Dermis blood vessel endothelial cell (primary cell): ENCODE results near the gene TSSC4. TPM values are rescaled to one million over a fixed set of nuclear protein-coding genes. Genes with fewer than 3 reads are reported as not detected.
"Not testable (repeated sequence)": the region's sequence is repeated elsewhere in the genome, so short reads cannot be mapped to it uniquely, and the experiment has no call there.

Experiments used
- DNase-seq: peaks from one replicate; pipeline ENCODE4 v3.0.0; 2010
- total RNA-seq: library from RNA; depleted of rRNA; stranded (reverse); fragments of >200 nt; gene quantifications from 2 replicates; pipeline ENCODE4 v1.2.3, GENCODE V29; 2014

The TSSC4 gene
- 56.6 and 87.6 TPM in 2 replicates for total RNA-seq

DNA sequence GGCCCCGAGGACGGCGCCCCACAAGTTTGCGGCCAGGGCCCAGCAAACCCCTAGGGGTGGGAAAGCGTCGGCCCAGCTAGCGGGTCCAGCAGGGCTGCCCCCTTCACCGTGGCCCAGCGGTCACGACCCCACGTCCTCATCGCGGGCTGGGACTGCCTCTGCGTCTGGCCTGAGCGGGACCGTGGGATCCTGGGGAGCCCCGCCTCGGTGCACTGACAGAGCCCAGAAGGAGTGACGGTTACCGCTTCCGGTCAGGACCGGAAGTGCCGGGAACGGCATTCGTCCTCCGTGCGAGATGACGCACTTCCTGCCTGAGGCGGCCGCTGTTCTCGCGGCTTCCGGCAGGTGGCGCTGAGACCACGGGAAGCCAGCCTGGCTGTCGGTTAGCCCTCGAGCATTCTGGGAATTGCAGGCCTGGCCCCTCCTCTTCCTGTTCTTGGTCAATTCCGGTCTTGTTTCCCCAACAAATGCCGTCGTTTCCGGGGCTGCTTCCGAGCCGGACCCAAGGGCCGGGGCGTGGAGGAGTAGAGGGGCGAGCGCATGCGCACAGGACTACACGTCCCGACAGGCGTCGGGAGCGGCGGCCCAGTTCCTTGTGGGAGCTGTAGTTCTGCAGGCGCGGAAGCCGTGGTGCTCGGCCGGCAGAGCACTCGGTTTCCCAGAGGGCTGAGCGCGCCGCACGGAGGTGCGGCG is at the start of gene TSSC4:
Gene TSSC4 (plus strand): TSS at position 682 of the 693 bp plus-strand sequence. CDS start 1,884 bp downstream, outside the sequence.
- DNase-seq: peak; percentile 100

DNA sequence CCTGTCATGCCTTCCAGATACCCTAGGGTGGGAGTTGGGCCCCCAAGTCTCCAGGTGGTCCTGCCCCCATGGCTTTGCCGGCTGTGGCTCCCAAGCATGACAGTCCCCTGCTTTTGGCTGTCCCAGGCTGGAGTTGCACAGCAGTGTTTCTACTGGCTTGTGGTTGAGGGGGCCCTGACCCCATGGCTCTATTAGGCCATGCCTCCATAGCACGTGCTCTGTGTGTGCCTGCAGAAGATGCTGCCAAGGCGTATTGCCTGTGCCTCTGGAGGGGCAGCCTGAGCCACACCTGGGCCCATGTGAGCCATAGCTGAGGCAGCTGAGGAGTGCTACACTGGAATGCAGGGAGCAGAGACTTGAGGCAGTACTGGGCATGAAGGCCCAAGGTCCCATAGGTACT is 48.8 kb upstream of the TSSC4 start:
- no peak for DNase-seq

- no peak for DNase-seq
Observed at GRCh38 chr11:2352420-2352819, 48.1 kb upstream of the TSSC4 start.

GRCh38 chr11:2355000-2355644 is 45.4 kb upstream of the TSSC4 start:
- DNase-seq: no peak

- no peak for DNase-seq
Observed at GRCh38 chr11:2357246-2357645, 43.3 kb upstream of the TSSC4 start.

DNA sequence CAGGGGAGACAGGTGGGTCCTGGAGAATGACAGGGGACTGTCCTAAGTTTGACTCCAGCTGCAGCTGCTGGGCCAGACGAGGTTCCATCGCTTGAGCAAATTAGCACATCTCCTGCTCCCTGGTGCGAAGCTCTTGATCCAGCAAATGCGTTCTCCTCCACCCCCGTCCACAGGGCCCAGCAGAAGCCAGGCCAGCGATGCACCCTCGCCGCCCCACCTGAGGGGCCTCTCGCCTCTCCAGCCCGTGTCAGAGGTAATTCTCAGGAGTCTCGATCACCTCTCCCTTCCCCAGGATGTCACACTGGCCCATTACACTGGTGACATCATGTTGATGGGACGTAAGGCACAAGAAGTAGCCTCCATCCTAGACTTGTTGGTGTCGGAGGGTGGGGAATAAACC is 42.9 kb upstream of the TSSC4 start:
- not testable (repeated sequence) for DNase-seq

DNA sequence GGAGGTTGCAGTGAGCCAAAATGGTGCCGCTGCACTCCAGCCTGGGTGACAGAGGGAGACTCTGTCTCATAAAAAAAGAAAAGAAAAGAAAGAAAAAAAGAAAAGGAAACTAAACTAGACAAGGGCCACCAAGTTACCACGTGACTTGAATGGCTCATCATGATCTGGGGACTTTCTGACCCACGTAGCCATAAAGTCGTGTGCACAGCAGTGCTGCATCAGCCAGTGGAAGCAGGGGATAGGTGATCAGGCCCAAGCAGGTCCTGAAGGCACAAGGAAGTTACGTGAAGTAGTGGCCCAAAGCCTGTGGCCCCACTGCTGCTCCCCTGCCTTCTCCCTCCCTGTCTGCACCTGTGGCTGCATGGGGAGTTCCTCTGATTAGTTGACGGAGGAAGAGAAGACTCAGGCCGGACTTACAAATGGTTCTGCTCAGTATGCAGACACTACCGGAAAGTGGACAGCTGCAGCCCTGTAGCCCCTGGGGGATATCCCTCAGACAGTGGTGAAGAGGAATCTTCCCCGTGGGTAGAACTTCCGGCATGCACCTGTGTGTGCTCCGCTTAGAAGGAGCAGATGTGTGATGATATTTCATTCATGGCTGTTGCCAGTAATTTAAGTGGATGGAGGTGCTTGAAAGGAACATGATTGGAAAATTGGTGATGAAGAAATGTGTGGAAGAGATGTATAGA is 41.7 kb upstream of the TSSC4 start:
- DNase-seq: no peak

DNA sequence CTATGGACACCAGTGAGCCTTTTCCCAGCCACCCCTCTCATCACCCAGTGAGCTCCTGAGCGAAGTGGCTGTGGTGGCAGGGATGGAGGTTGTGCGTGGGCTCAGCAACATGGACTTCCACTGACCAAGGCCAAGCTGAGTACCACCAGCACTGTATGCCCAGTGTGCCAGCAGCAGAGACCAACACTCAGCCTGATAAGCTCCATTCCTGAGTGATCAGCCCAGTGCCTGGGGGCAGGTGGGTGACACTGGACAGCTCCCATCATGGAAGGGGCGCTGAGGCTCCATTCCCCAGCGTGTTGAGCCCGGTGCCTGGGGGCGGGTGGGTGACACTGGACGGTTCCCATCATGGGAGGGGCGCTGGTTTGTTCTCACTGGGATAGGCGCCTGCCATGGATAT is 41.0 kb upstream of the TSSC4 start:
- no peak for DNase-seq

- no peak for DNase-seq
Observed at GRCh38 chr11:2360081-2360642, 40.4 kb upstream of the TSSC4 start.

- DNase-seq: no peak
Observed at GRCh38 chr11:2361565-2361964, 39.0 kb upstream of the TSSC4 start.

DNA sequence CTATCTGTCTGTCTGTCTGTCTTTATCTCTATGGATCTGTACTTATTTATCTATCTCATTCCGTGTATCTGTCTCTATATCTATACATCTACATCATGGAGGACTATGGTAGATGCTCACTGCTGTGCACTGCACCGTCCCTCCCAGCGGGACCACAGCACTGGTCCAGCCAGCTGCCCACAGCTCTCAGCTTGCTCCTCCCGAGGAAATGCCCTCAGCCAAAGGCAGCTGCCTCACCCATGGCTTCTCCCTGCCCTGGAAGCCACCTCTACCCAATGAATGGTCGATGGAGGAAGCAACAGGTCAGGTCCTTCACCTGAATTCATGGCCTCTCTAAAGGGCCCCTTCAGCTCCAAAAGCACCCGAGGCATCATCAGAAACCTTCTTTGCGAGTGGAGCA is 38.1 kb upstream of the TSSC4 start:
- DNase-seq: no peak

GRCh38 chr11:2363130-2363529 is 37.4 kb upstream of the TSSC4 start:
- DNase-seq: no peak

GRCh38 chr11:2363577-2364370 is 36.8 kb upstream of the TSSC4 start:
- DNase-seq: no peak

- not testable (repeated sequence) for DNase-seq
Observed at GRCh38 chr11:2364386-2364785, 36.2 kb upstream of the TSSC4 start.

DNA sequence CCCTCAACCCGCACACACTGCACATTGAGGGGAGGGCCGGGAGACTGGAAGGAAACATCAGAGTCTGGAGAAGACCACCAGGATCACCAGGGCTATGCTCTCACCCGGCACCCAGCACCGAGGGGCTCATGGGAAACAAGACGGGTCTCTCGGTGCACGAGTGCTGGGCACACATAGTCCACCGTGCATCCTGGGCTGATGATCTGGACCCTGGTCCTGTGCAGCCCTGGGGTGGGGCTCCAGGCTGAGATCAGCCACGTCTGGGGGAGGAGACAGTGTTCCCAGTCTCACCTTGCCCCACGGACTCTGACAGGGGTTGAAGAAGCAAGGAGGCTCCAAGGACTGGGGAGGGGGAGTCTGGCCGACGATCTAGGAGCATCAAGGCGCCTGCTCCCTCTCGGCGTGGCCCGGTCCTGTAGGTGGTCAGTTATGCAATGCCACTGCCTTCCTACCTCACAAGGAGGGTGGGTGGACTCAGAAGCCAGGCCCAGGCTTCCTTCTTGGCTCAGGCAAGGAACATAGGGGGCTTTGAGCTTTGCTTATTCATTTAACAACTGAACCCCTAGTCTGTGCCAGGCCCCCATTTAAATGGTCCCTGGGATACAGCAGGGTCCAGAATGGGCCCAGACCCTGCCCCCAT is 34.9 kb upstream of the TSSC4 start:
- no peak for DNase-seq

- no peak for DNase-seq
Observed at GRCh38 chr11:2366276-2366675, 34.3 kb upstream of the TSSC4 start.

GRCh38 chr11:2366733-2367132 is 33.8 kb upstream of the TSSC4 start:
- no peak for DNase-seq

DNA sequence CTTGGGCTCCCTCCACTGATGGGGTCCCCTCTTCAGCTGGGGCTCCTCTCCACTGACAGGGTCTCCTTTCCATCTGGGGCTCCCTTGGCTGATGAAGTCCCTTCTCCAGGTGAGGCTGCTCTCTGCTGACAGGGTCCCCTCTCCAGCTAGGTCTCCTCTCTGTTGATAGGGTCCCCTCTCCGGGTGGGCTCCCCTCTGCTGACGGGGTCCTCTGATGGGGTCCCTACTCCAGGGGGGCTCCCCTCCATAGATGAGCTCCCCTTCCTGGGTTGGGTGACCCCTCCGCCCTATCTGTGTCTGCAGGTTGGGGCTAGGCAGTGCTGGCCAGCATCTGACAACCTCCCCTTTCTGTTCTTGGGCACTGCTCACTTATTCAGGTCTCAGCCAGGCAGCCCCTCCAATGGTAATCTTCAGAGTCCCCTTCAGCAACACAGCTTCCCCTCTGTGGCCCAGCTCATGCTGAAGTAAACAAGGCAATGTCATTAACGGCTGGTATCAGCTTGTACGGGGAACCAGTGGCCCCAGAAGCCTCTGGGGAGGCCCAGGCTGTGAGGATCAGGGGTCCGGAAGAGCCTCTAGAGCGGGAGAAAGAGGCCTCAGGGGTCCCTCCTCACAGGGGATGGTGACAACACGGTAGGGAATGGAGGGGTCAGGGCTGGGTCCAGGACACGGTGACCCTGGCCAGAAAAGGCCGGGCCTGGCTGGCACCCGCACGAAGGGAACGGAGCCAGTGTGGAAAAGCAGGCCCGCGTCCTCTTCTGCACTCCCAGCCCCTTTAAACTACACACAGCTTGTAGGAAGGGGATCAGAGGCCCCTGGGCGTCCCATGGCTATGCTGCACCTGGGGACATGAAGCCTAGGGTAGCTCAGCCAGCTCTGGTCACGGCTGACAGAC is 33.0 kb upstream of the TSSC4 start:
- no peak for DNase-seq

DNA sequence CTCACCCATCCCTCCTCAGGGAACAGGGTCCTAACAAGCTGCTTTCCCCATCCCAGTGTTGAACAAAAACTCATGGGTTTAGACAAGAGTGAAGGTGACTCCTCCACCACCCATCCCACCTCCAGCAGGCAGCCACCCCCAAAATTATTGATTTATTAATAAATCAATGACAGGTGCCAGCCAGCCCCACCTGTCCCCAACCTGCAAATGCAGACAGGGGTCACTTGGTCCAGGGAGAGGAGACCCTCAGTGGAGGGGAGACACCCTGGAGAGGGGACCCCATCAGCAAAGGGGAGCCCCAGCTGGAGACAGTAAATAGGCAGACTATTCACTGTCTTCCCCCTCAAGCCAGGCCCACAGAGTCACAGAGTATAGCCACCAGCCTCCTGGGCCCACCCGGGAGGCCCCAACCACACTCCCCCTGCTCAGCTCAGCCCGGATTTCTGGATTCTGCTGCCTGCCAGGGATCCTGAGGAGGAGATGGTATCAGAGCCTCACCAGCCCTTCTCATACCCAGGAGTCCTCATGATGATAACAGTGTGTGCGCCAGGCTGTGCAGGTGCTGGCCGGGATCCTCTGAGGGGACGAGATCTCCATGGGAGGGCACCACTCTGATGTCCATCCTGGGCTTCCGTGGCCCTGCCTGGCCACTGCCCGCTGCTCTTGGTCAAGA is 32.2 kb upstream of the TSSC4 start:
- no peak for DNase-seq

- DNase-seq: no peak
Observed at GRCh38 chr11:2368851-2369180, 31.7 kb upstream of the TSSC4 start.

GRCh38 chr11:2369320-2369719 is 31.2 kb upstream of the TSSC4 start:
- no peak for DNase-seq
